ENCODE measurements around the gene ACSM2B.
"Not testable (repeated sequence)": the region's sequence is repeated elsewhere in the genome, so short reads cannot be mapped to it uniquely, and the experiment has no call there.

The ACSM2B gene

DNA sequence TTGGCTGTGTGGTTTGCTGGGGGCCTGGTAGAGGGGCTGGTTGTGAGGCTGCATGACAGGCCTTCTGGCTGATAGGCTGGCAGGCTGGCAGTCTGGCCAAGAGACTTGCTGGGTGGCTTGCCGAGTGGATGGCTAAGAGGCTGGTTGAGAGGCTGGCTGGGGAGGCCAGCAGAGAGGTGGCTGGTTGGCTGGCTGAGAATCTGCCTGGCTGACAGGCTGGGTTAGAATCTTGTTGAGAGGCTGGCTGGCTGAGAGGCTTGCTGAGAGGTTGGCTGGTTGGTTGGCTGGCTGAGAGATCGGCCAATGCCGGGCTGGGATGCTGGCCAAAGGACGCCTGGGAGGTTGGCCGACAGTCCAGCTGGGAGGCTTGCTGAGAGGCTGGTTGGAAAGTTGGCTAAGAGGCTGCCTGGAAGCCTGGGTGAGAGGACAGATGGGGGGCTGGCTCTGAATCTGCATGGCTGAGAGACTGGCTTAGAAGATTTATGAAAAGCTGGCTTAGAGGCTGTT is 35.9 kb upstream of the ACSM2B start:
- Mint-ChIP-seq H3K27me3 (peaks cover 69% of the 10 kb centered on the region), H3K4me1 (no peaks in the 10 kb centered on the region), H3K4me3 (no peak overlapping the region), H3K27ac (ENCODE audit: low read depth) (no peak overlapping the region), H3K9me3 (no peaks in the 10 kb centered on the region), H3K36me3 (ENCODE audit: insufficient read depth) (no peaks in the 10 kb centered on the region)
- no peak for DNase-seq (ENCODE audit: low spot score in 2 of 2)
- no peak for ATAC-seq (replicated peaks; ENCODE audit: extremely low read depth, poor library complexity, severe bottlenecking)

DNA sequence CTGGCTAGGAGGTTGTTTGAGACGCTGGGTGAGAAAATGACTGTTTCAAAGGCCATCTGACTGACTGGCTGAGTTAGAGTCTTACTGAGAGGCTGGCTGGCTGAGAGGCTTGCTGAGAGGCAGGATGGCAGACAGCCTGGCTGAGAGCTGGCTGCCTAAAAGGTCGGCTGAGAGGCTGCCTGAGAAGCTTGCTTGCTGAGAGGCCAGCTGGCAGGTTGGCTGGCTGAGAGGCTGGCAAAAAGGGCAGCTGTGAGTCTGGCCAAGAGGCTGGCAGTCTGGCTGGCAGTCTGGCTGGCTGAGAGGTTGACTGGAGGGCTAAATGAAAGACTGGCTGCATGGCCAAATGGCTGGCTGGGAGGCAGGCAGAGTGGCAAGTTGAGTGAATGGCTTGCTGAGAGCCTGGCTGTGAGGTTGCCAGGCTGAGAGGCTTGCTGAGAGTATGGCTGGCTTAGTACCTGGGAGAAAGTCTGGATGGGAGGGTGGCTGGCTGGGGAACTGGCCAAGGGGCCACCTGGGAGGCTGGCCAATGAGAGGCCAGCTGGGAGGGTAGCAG is 35.3 kb upstream of the ACSM2B start:
- H3K9me3 Mint-ChIP-seq = no peaks in the 10 kb centered on the region
- H3K4me3 Mint-ChIP-seq = no peak overlapping the region
- no peak for DNase-seq (ENCODE audit: low spot score in 2 of 2)
- ATAC-seq (replicated peaks; ENCODE audit: extremely low read depth, poor library complexity, severe bottlenecking) = no peak
- peaks cover 68% of the 10 kb centered on the region for H3K27me3 Mint-ChIP-seq
- H3K4me1 Mint-ChIP-seq = no peaks in the 10 kb centered on the region
- H3K27ac Mint-ChIP-seq (ENCODE audit: low read depth) = no peak overlapping the region
- H3K36me3 Mint-ChIP-seq (ENCODE audit: insufficient read depth) = no peaks in the 10 kb centered on the region

DNA sequence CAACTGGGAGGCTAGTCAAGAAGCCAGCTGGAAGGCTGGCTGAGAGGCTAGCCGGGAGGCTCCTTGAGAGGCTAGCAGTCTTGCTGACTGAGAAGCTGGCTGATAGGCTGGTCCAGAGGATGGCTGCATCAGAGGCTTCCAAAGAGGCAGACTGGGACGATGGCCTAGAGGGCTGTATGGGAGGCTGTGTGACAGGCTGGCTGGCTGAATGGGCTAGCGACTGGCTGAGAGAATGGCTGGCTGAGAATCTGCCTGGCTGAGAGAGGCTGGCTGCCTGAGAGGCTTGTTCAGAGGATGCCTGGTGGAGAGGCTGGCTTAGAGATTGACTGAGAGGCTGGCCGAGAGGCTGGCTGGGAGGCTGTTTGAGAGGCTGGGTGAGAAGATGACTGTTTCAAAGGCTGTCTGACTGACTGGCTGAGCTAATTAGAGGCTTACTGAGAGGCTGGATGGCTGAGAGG is 34.8 kb upstream of the ACSM2B start:
- no peak for DNase-seq (ENCODE audit: low spot score in 2 of 2)
- no peaks in the 10 kb centered on the region for H3K4me1 Mint-ChIP-seq
- H3K27me3 Mint-ChIP-seq = peaks cover 71% of the 10 kb centered on the region
- no peaks in the 10 kb centered on the region for H3K36me3 Mint-ChIP-seq (ENCODE audit: insufficient read depth)
- no peak overlapping the region for H3K27ac Mint-ChIP-seq (ENCODE audit: low read depth)
- H3K9me3 Mint-ChIP-seq = no peaks in the 10 kb centered on the region
- H3K4me3 Mint-ChIP-seq = no peak overlapping the region
- no peak for ATAC-seq (replicated peaks; ENCODE audit: extremely low read depth, poor library complexity, severe bottlenecking)

DNA sequence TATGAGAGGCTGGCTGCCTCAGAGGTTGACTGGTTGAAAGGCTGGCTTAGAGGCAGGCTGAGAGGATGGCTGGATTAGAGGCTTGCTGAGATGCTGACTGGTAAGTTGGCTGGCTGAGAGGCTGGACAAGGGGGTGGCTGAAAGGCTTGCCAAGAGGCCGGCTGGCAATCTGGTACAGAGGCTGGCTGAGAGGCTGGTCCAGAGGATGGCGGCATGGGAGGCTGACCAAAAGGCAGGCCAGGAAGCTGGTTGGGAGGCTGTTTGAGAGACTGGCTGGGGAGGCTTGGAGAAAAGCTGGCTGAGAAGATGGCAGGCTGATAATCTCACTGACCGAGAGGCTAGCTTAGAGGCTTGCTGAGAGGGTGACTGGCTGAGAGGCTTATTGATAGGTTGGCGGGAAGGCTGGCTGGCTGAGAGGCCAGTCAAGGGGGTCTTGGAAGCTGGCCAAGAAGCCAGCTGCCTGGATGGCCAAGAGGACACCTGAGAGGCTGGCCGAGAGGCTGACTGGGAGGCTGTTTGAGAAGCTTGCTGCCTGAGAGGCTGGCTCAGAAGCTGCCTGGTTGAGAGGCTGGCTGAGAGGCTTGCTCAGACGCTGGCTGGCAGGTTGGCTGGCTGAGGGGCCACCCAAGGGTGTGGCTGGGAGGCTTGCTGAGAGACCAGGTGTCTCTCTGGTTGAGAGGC is 34.2 kb upstream of the ACSM2B start:
- Mint-ChIP-seq H3K27me3 (peaks cover 76% of the 10 kb centered on the region), H3K9me3 (no peaks in the 10 kb centered on the region), H3K36me3 (ENCODE audit: insufficient read depth) (no peaks in the 10 kb centered on the region), H3K4me1 (no peaks in the 10 kb centered on the region), H3K27ac (ENCODE audit: low read depth) (no peak overlapping the region), H3K4me3 (no peak overlapping the region)
- ATAC-seq (replicated peaks; ENCODE audit: extremely low read depth, poor library complexity, severe bottlenecking) = no peak
- DNase-seq (ENCODE audit: low spot score in 2 of 2) = no peak

DNA sequence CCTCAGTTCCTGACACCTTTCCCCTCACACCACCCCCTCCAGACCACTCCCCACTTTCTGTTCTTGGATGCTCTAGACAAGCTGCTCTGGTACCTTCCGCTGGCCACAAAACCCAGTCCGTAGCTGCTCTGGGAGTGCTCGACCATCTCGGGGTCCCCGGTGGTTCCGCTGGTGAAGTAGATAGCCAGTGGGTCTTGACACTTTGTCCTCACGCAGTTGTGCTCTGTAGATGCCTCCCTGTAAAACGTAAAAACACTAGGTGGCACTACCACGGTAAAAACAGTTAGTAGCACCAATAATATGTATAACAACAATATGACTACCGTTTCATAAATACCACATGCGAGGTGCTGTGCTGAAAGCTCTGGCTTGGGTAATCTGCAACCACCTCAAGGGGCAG is 26.0 kb upstream of the ACSM2B start:
- H3K27me3 Mint-ChIP-seq = peaks cover 23% of the 10 kb centered on the region
- ATAC-seq (replicated peaks; ENCODE audit: extremely low read depth, poor library complexity, severe bottlenecking); H3K27ac Mint-ChIP-seq (ENCODE audit: low read depth); DNase-seq (ENCODE audit: low spot score in 2 of 2); H3K4me1 Mint-ChIP-seq; H3K4me3 Mint-ChIP-seq; H3K9me3 Mint-ChIP-seq; H3K36me3 Mint-ChIP-seq (ENCODE audit: insufficient read depth): not testable (repeated sequence)

DNA sequence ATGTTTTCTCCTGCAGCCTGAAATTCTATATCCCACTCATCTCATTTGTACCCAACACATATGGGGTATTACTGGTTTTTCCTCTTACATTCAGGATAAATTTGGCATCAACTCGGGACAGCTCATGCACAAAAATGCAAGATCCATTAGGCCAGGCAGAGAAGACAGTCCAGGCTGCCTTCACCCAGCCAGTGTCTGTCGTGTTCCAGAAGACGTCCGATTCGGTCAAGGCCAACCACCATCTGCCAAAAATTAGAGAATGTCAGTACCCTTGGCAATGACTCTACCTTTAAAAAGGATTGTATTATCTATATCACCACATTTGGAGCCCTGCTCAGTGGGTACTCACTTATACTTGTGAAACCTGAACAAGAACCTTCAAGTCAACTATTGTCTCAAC is 23.3 kb upstream of the ACSM2B start:
- not testable (repeated sequence) for H3K4me1 Mint-ChIP-seq

DNA sequence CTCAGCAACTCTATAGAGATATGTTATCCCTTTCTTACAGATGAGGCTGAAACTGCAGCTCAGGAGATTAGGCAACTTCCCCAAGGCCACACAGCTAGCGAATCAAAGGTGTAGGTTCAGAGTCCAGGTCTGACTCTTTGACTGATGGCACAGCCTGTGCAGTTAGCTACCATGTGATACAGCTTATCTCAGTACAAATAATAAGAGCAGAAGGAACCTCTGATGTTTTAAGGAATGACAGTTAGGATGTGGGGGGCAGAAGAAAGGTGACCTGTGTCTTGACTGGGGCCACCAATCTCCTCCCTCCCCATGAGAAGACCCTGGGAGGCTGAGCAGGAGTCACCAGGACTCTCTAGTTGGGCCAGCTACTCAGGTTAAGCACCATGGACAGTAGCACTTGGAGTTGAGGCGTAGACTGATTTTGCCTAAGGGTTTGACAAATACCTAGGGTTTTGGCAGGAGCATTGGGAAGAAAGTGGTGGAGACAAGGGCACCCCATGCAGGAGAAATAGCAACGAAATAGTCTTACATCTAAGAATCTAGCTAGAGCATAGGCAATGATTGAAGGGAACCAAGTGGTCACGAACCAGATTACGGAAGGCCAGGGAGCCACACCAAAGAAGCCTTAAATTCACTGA is 22.8 kb upstream of the ACSM2B start:
- no peak overlapping the region for H3K27ac Mint-ChIP-seq (ENCODE audit: low read depth)
- H3K4me3 Mint-ChIP-seq = no peak overlapping the region
- H3K4me1 Mint-ChIP-seq = no peaks in the 10 kb centered on the region
- H3K27me3 Mint-ChIP-seq = peaks cover 15% of the 10 kb centered on the region
- no peaks in the 10 kb centered on the region for H3K9me3 Mint-ChIP-seq
- H3K36me3 Mint-ChIP-seq (ENCODE audit: insufficient read depth) = peaks cover 3% of the 10 kb centered on the region
- no peak for DNase-seq (ENCODE audit: low spot score in 2 of 2)
- ATAC-seq (replicated peaks; ENCODE audit: extremely low read depth, poor library complexity, severe bottlenecking) = no peak

More for the DNA sequence above, 23.3 kb upstream of the ACSM2B start:
- not testable (repeated sequence) for H3K9me3 Mint-ChIP-seq; H3K36me3 Mint-ChIP-seq (ENCODE audit: insufficient read depth); ATAC-seq (replicated peaks; ENCODE audit: extremely low read depth, poor library complexity, severe bottlenecking); H3K4me3 Mint-ChIP-seq; H3K27ac Mint-ChIP-seq (ENCODE audit: low read depth); DNase-seq (ENCODE audit: low spot score in 2 of 2)
- H3K27me3 Mint-ChIP-seq = peaks cover 20% of the 10 kb centered on the region

DNA sequence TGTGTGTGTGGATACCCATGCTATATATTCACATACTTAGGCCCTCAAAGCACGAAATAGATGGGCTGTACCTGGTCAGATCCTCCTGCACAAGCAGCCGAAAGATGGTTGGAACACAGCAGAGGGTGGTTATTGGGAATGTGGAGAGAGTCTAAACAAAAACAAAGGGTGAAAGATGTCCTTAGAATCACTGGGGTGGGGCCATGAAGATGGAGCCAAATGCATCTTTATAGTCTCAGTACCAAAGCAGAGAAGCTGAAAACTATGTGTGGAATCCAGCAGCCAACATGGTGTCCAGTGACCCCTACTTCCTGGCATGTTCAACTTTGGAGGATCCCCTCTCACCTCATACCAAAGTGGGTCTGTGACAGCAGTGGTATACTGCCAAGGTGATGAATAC is 19.5 kb upstream of the ACSM2B start:
- ATAC-seq (replicated peaks; ENCODE audit: extremely low read depth, poor library complexity, severe bottlenecking); H3K27ac Mint-ChIP-seq (ENCODE audit: low read depth): not testable (repeated sequence)

DNA sequence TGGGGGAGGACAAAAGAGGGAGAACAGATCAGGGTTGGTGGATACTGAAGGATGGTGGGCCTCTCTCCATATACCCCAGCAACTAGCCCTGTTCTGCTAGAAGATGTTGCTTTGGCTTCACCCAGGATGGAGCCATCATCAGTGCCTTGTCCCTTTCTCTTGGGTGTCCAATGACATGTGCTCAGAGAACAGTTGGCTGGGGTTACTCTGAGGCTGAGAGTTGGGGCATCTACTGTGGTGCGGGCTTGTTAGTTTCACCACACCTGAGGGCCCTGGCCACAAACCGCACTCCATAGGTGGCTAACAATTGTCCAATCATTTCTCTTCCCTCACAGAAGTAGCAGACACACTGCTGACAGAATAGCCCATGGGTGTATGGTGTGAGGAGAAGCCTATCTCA is 18.9 kb upstream of the ACSM2B start:
- H3K4me3 Mint-ChIP-seq; DNase-seq (ENCODE audit: low spot score in 2 of 2); H3K36me3 Mint-ChIP-seq (ENCODE audit: insufficient read depth); H3K9me3 Mint-ChIP-seq; H3K27ac Mint-ChIP-seq (ENCODE audit: low read depth); ATAC-seq (replicated peaks; ENCODE audit: extremely low read depth, poor library complexity, severe bottlenecking); H3K4me1 Mint-ChIP-seq: not testable (repeated sequence)
- H3K27me3 Mint-ChIP-seq = peaks cover 29% of the 10 kb centered on the region

More for the DNA sequence above, 19.5 kb upstream of the ACSM2B start:
- H3K4me1 Mint-ChIP-seq; H3K4me3 Mint-ChIP-seq; H3K36me3 Mint-ChIP-seq (ENCODE audit: insufficient read depth); DNase-seq (ENCODE audit: low spot score in 2 of 2); H3K9me3 Mint-ChIP-seq: not testable (repeated sequence)
- peaks cover 29% of the 10 kb centered on the region for H3K27me3 Mint-ChIP-seq

DNA sequence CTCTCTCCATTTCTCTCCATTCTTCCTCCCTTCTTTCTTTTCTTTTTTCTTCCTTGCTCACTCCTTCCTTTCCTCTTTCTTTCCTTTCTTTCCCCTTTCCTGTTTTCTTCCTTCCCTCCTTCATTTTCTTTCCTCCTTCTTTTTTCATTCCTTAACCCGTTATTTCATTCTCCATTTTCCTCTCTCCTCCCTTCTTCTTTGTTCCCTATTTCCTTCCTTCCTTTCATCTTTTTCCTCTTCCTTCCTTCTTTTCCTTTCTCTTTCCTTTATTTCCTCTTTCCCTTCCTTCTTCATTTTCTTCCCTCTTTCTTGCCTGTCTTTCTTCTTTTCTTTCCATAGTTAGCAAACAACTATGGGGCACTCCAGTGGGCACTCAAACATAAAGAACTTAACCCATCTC is 16.6 kb upstream of the ACSM2B start:
- not testable (repeated sequence) for H3K4me3 Mint-ChIP-seq; H3K36me3 Mint-ChIP-seq (ENCODE audit: insufficient read depth); H3K9me3 Mint-ChIP-seq; H3K27ac Mint-ChIP-seq (ENCODE audit: low read depth); DNase-seq (ENCODE audit: low spot score in 2 of 2); H3K4me1 Mint-ChIP-seq; ATAC-seq (replicated peaks; ENCODE audit: extremely low read depth, poor library complexity, severe bottlenecking)
- H3K27me3 Mint-ChIP-seq = peaks cover 29% of the 10 kb centered on the region

DNA sequence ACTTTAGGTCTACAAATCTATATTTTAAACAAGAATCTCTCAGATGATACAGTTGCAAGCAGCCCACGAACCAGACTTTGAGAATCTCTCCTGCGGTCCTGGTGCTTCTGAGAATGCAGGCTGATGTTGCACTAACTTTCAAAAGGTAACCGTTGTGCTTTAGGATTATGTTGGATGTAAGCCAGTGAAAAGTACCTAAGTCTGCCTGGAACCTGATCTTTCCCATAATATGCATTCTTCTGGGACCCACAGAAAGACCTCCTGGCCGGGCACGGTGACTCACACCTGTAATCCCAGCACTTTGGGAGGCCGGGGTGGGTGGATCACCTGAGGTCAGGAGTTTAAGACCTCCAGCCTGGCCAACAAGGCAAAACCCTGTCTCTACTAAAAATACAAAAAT is 13.3 kb upstream of the ACSM2B start:
- not testable (repeated sequence) for ATAC-seq (replicated peaks; ENCODE audit: extremely low read depth, poor library complexity, severe bottlenecking); DNase-seq (ENCODE audit: low spot score in 2 of 2); H3K4me1 Mint-ChIP-seq; H3K4me3 Mint-ChIP-seq; H3K27ac Mint-ChIP-seq (ENCODE audit: low read depth); H3K36me3 Mint-ChIP-seq (ENCODE audit: insufficient read depth); H3K9me3 Mint-ChIP-seq
- H3K27me3 Mint-ChIP-seq = peaks cover 15% of the 10 kb centered on the region

DNA sequence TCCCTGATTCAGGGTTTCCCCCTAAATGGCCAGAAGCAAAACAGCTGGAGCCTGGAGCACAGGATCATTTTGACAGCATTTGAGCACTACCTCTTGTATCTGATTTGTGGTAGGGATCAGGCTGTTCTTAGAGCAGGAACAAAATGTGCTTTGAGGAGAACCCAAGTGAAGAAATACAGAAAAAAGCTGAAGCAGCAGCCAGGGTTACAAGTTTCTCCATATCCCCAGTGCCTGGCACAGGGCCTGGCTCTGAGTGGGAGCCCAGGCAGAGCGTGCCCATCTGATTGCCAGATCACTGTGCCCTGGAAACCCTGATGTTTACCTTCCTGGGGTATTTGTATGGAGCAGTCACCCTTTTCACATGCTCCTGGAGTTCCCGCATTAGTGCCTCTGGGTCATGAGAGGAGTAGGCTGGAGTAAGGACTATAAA is 11.5 kb upstream of the ACSM2B start:
- H3K4me1 Mint-ChIP-seq; DNase-seq (ENCODE audit: low spot score in 2 of 2); ATAC-seq (replicated peaks; ENCODE audit: extremely low read depth, poor library complexity, severe bottlenecking); H3K27me3 Mint-ChIP-seq; H3K4me3 Mint-ChIP-seq; H3K27ac Mint-ChIP-seq (ENCODE audit: low read depth); H3K9me3 Mint-ChIP-seq; H3K36me3 Mint-ChIP-seq (ENCODE audit: insufficient read depth): not testable (repeated sequence)

DNA sequence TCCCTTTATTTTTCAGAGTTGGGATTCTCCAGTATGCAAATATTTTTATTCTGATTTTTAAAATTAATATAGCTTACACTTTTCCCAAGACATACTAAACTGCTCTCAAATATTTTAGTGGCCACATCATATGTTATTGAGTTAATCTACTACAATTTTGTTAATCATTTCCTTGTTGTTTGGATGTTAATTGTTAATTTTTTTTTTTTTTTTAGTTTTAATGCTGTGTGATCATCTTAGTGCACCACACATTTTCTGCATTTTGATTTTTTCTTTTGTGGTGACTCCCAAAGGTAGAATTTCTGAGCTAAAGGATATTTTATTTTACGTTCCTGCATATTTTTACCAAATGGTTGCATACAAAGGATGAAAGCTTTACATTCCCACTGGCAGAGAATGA is 10.5 kb upstream of the ACSM2B start:
- ATAC-seq (replicated peaks; ENCODE audit: extremely low read depth, poor library complexity, severe bottlenecking); DNase-seq (ENCODE audit: low spot score in 2 of 2); H3K27me3 Mint-ChIP-seq; H3K9me3 Mint-ChIP-seq; H3K27ac Mint-ChIP-seq (ENCODE audit: low read depth); H3K4me1 Mint-ChIP-seq; H3K4me3 Mint-ChIP-seq; H3K36me3 Mint-ChIP-seq (ENCODE audit: insufficient read depth): not testable (repeated sequence)
